Sigmoid colon (tissue), 4 donors: ENCODE results near the gene PLCH2.

ENCODE experiments used
- EP300 ChIP-seq, 4 donors: sonication (generic); formaldehyde crosslinking; IDR thresholded peaks; one replicate each; pipeline ENCODE4 v1.6.1; 2017; ENCODE audit warnings: antibody characterized with exemption in 4 of 4
- POLR2A ChIP-seq, 2 donors: fragments of 450-650 bp; IDR thresholded peaks; one replicate each; pipeline ENCODE4 v1.6.1; 2016; ENCODE audit warnings: antibody characterized with exemption in 2 of 2, mild to moderate bottlenecking in 2 of 2, moderate library complexity in 2 of 2
- POLR2AphosphoS5 ChIP-seq, 4 donors: sonication (generic); formaldehyde crosslinking; IDR thresholded peaks; one replicate each; pipeline ENCODE4 v1.6.1; 2017; ENCODE audit warnings: antibody characterized with exemption in 4 of 4
- TF ChIP-seq, protein P1 (sequence below), 4 experiments: fragments of 450-650 bp in 3 of 4; fragments of 200-600 bp in 1 of 4; IDR thresholded peaks; one replicate each; pipeline ENCODE4 v1.5.1; 2016 to 2019; ENCODE audit warnings: antibody characterized with exemption in 4 of 4, mild to moderate bottlenecking in 3 of 4, moderate library complexity in 2 of 4

DNA sequence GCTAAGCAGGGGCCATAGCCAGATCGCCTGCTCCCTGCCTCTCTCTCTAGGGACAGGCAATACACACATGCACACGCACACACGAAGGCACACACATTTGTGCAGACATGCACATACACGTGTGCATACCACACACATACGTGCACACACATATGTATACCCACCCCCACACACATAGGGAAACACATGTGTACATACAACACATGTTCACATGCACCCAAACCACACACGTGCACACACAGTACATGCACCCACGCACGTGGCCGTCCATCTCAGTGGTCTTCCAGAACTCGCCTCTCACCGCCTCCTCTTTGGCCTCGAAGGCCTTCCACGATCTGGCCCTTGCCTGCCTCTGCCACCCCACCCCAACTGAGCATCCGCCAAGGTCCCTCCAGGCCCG, 38.5 kb upstream of the PLCH2 start:
- TF ChIP-seq POLR2A (IDR thresholded peaks at IDR 0.05): no peak
- no peak for TF ChIP-seq EP300 (IDR thresholded peaks at IDR 0.05)
- TF ChIP-seq, protein P1, sequence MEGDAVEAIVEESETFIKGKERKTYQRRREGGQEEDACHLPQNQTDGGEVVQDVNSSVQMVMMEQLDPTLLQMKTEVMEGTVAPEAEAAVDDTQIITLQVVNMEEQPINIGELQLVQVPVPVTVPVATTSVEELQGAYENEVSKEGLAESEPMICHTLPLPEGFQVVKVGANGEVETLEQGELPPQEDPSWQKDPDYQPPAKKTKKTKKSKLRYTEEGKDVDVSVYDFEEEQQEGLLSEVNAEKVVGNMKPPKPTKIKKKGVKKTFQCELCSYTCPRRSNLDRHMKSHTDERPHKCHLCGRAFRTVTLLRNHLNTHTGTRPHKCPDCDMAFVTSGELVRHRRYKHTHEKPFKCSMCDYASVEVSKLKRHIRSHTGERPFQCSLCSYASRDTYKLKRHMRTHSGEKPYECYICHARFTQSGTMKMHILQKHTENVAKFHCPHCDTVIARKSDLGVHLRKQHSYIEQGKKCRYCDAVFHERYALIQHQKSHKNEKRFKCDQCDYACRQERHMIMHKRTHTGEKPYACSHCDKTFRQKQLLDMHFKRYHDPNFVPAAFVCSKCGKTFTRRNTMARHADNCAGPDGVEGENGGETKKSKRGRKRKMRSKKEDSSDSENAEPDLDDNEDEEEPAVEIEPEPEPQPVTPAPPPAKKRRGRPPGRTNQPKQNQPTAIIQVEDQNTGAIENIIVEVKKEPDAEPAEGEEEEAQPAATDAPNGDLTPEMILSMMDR (IDR thresholded peaks at IDR 0.05): no peak
- no peak for TF ChIP-seq POLR2AphosphoS5 (IDR thresholded peaks at IDR 0.05)
